Measurements from ENCODE around the gene MBOAT1.
"Not testable (repeated sequence)": the region's sequence is repeated elsewhere in the genome, so short reads cannot be mapped to it uniquely, and the experiment has no call there.

MBOAT1 gene, protein sequence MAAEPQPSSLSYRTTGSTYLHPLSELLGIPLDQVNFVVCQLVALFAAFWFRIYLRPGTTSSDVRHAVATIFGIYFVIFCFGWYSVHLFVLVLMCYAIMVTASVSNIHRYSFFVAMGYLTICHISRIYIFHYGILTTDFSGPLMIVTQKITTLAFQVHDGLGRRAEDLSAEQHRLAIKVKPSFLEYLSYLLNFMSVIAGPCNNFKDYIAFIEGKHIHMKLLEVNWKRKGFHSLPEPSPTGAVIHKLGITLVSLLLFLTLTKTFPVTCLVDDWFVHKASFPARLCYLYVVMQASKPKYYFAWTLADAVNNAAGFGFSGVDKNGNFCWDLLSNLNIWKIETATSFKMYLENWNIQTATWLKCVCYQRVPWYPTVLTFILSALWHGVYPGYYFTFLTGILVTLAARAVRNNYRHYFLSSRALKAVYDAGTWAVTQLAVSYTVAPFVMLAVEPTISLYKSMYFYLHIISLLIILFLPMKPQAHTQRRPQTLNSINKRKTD

GRCh38 chr6:20212392-20213111 is at the start of gene MBOAT1:
Gene MBOAT1, minus strand, starts transcription at chr6:20212469. Its CDS starts 235 bp downstream, at chr6:20212234.
- peak; percentile 88 for DNase-seq (ENCODE audit: low read depth)

DNA sequence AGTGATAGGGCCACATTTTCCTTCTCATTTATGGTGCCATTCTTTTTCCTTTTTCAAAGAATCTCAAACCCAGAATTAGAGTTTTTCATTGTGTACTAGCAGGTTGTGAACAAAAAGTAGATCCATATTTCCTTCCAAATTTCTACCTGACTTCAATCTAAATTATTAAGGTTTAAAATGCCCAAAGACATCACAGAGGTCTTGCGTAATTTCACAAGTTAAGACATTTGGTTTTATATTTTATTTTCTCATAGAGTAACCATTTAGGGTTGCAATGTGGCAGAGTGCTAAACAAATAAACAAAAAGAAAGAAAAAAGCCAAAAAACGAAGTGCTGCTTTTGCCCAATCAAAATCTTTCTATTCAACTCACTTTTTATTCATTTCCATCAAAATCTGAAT is 49.4 kb upstream of the MBOAT1 start:
- DNase-seq (ENCODE audit: low read depth) = no peak

DNA sequence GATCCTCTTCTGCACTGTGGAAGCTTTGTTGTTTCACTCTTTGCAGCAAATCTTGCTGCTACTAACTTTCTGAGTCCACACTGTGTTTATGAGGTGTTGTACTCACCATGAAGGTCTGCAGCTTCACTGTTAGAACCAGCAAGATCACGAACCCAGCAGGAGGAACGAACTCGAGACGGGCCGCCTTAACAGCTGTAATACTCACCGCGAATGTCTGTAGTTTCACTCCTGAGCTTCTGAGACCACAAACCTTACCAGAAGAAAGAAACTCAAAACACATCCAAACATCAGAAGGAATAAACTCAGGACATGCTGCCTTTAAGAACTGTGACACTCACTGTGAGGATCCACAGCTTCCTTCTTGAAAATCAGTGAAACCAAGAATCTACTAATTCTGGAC is 48.1 kb upstream of the MBOAT1 start:
- no peak for DNase-seq (ENCODE audit: low read depth)

GRCh38 chr6:20259316-20260049 is 47.2 kb upstream of the MBOAT1 start:
- no peak for DNase-seq (ENCODE audit: low read depth)

DNA sequence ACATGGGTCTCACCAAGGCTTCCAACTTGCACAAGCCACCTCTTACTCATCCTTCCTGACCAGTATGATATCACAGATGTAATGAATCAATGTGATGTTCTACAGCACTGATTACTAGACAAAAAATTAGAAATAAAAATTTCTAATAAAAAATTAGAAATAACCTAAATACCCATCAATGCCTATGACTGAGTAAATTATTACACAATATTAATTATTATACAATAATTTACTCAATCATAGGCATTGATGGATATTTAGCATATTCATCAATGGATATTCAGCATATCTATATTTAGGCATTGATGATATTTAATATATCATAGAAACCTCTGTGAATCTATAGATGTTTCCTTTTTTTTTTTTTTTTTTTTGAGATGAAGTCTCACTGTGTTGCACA is 43.2 kb upstream of the MBOAT1 start:
- no peak for DNase-seq (ENCODE audit: low read depth)

DNA sequence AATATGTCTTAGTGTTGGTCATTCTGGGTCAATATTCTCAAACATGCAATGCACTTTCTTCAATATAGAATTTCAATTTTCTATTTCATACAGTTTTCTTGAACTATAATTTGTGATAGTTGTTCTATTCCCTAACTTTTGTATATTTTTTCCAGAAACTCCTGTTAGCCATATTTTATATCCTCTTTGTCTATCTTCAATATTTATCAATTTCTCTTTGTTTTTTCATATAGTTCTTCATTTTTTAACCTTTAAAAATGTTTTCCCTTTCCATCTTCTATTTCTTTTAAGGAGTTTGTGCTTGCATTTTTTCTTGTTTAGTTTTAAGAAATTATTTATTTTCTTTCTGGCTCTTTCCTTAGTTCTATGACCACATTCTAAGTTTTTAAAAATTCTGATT is 42.0 kb upstream of the MBOAT1 start:
- no peak for DNase-seq (ENCODE audit: low read depth)

- DNase-seq (ENCODE audit: low read depth) = no peak
Measured at GRCh38 chr6:20253021-20253420, 40.8 kb upstream of the MBOAT1 start.

GRCh38 chr6:20252311-20252710 is 40.0 kb upstream of the MBOAT1 start:
- no peak for DNase-seq (ENCODE audit: low read depth)

DNA sequence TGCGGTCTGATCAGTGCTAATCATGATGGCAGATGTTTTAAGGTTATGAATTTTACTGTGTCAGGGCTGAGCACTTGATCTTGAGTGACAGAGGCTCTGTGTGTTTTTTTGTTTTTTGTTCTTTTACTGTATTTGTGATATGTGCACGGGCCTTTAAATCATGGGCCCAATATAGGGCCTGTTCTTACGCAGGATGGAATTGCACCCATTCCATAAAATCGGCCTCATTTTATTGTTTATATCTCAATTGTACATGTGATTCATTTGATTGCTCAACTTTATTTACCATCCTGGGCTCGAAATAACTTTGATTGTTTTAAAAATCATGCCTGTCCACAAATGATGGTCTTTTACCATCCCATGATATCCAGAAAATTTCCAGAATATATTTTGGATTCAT is 39.3 kb upstream of the MBOAT1 start:
- DNase-seq (ENCODE audit: low read depth) = no peak

DNA sequence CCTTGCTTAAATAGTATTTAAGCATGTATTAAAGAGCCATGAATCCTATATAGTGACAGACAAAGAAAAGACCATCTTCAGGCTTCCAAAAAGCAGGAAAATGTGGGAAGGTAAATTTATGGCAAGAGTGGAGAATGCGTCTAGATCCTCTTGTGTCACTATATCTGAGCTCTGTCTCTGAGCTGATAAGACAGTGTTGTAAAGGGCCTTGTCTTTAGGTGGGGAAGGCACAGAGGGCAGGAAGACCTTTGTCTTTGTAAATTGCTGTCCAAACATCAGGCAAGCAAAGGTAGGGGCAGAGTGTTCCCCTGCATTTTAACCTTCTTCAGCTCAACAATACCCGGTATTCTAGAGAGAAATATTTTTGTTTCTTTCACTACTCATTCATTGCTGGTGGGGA is 33.9 kb upstream of the MBOAT1 start:
- no peak for DNase-seq (ENCODE audit: low read depth)

GRCh38 chr6:20244807-20245681 is 32.8 kb upstream of the MBOAT1 start:
- DNase-seq (ENCODE audit: low read depth) = not testable (repeated sequence)

GRCh38 chr6:20243288-20243687 is 31.0 kb upstream of the MBOAT1 start:
- DNase-seq (ENCODE audit: low read depth) = no peak

GRCh38 chr6:20242397-20242796 is 30.1 kb upstream of the MBOAT1 start:
- DNase-seq (ENCODE audit: low read depth) = no peak

DNA sequence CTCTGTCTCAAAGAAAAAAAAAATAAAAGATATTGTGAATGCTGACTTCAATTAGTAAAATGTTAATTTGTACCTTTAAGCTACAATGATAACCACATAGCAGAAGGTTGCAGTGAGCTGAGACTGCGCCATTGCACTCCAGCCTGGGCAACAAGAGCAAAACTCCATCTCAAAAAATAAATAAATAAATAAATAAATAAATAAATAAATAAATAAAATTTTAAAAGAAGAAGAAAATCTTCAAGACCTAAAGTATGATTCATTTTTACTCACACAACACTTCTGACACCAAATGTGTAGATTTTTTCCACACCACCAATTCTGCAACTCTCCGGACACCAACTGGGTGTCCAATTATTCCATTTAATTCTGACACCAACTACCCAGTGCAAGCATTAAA is 28.8 kb upstream of the MBOAT1 start:
- DNase-seq (ENCODE audit: low read depth) = no peak

GRCh38 chr6:20238688-20239587 is 26.7 kb upstream of the MBOAT1 start:
- DNase-seq (ENCODE audit: low read depth) = no peak

DNA sequence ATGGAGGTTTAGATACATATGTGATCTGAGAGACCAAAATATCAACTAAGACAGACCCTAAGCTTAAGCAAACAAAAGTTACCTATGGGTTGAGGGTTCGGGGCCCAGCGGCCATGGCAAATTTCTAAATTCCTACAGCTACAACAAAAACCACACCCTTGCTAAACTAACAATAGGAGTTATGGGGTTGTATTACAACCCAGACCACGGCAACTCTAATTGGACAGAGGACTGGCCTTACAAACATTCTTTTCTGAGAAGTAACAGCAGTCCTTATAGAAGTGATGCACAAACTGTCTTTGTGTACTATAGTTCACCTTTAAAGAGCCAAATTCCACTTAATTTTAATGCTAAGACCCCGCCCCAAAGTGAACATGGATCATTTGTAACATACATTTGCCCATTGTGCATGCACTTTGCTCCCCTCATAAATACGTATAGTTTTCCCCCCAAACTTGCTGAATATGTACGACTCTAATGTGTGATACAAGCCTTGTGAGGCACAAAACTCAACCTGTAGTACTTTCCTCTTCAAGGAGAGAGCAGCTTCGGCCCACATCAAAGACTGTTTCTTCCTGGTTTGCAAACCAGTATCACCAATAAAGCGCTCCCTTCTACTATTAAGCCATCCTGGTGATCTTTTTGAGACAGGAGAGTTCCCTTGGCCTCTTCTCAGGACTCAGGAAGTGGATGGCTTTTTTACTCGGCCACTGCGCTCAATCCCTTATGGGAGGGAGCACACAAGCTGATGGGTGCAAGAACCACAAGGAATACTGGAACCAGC is 25.6 kb upstream of the MBOAT1 start:
- DNase-seq (ENCODE audit: low read depth) = no peak

DNA sequence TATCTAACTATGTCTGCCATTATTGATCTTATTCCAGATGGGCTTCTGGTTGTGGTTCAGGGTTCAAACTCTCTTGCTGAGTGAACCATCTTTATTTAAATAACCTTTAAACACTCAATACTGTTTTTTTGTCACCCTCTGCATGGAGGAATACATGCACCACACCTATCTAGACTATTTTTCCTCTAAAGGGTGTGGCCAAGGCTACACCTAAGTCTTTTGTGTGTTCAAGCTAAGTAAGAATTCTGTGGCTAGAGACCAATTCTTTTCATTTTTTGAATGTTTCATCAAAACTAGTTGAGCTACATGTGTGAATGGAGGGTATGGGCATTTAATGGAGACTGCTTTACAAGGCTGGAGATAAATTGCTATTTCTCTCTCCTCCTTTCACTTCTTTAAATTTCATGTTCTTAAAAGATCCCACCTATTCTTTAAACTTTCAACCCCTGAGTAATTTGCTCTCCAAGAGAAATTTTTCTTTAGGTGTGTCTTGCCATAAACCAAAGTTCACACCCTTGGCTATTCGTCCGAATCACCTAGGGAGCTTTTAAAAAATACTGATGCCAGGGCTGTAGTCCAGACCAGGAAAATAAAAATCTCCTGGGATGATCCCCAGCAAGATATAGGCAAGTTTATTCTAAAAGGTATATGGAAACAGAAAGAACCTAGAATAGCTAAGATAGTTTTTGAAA is 24.8 kb upstream of the MBOAT1 start:
- DNase-seq (ENCODE audit: low read depth) = no peak

DNA sequence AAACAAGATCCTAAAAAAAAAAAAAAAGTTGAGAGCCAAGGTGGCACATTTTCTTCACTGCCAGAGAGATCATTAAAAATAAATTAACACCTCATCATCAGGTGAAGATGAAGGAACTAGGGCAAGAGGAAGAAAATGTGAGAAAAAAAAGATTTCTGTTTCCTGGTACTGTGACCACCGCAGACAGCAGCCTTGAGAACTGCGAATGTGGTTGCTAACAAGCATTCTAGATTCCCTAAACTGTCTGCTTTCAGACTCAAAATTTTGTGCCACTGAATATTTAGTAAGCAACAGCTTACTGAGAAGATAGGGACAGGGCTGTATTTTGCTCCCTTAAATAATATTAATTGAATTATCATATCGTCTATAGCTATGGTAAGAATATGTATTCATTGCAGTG is 24.1 kb upstream of the MBOAT1 start:
- no peak for DNase-seq (ENCODE audit: low read depth)

DNA sequence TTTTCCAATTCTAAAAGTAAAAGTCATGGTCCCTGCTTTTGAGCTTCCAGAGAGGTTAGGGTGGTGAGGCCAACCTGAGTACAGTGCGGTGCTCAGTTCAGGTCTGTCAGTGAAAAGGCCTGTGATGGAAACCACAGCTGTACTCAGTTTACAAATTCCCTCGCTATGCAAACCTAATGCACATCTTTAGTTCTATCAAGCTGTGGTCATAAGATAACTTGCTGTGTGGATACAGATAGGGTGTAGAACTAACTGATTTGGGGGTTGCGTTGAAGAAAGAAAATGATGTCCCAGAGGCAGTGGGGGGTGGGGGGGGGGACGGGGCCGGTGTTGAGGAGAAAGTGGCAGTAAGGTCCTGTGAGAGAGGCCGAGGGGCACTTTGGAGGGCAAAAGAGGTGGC is 22.8 kb upstream of the MBOAT1 start:
- no peak for DNase-seq (ENCODE audit: low read depth)
